NCI-H748 (cell line): ENCODE measurements around the gene TNNT1.
A peak's percentile ranks its signal among the peaks of the same experiment; 100 is the strongest.

Experiments
- DNase-seq: peaks from one replicate; lab custom pipeline; 2025; ENCODE audit not compliant: unreplicated experiment; lab: John Stamatoyannopoulos, UW

The TNNT1 gene

DNA sequence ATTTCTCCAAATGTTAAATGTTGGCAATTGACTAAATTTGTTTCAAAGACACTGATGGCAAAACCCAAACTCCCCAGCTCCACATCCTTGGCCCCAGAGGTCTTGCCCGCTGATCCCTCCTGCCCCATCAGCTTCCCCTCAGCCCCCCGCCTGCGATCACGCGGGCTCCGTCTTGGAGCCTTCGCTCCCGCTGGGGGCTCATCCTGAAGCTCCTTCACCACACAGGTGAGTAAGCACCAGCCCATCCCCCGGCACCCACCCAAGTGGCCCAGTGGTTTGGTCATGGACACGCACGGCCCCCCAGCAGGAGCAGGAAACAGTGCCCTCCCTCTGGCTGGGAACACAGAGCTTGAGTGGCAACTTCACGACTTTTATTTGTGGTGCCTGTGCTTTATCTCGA, 58.4 kb downstream of the TNNT1 start:
- DNase-seq, result no peak

DNA sequence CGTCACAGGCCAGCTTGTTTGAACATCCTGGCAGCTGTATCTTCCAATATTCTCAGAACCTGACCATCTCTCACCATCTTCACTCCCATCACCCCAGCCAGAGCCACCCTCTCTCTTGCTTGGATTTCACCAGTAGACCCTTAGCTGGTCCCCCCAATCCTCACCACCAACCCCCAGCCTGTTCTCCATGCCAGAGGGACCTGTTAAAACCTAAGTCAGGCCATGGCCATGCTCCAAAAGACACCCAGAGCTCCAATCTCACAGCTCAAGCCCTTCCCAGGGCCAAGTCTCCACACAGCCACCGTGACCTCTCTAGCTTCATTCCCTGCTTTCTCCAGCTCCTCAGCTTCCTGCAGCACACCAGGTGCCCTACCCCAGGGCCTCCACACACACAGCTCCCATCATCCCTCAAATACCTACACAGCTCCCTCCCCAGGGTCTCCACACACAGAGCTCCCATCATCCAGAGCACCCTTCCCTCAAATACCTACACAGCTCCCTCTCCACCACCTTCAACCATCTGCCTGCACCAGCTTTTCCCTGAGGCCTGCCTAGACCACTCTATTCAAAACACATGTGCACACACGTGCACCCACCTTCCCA, 59.6 kb downstream of the TNNT1 start:
- DNase-seq, result no peak

DNA sequence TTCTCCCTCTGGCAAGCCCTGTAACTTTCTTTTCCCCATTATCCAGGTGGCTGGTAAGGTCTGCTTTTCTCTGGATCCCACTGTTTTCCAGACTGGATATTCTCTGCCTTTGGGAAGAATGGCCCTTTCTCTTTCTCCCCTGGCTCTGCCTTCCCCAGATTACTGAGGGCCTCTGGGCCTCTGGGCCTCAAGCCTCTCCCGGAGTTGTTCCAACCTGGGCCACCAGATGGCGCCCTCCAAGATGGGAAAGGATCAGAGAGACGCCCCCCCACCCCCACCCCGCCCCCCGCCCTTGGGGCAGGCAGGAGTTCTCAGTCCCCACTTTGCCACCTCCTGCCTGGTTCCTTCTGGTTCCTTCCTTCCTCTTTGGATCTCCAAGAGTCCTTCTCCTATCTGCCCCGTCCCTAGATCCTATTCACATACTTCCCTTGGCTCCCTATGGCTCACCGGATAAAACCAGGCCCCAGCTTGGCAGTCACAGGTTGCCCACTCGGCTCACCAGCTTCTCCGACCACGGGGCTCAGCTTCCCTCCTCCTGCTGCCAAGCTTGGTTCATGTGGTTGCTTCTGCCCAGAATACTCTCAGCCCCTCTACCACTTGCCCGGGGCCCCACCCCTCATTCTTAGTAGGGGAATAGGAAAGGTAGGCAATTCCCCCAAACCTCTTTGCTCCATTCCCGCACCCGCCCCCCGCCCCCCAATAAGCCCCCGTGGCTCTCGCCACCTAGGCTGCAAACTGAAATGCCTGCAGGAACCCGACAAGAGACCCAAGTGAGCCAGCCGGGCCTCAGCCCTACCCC, 60.3 kb downstream of the TNNT1 start:
- DNase-seq, result peak; percentile 77

DNA sequence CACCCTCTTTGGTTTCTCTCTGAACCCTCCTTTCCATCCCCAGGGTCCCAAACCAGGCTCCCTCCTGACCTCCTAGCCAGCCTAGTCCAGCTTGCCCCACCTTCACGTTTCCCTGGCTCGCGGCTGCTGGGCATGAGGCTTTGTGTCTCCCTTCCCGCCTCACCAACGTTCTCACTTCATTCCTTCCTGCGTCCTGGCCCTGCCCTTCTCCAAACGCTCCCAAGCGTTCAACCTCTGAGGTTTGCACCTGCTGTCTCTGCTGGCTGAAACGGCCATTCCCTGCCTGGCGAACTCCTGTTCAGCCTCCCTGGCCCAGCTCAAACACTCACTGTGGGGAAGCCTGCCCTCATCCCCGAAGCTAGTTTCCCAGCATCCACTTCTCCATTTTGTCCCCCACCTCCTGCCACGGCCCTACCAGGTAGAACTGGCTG, 61.0 kb downstream of the TNNT1 start:
- peak; percentile 26 for DNase-seq

DNA sequence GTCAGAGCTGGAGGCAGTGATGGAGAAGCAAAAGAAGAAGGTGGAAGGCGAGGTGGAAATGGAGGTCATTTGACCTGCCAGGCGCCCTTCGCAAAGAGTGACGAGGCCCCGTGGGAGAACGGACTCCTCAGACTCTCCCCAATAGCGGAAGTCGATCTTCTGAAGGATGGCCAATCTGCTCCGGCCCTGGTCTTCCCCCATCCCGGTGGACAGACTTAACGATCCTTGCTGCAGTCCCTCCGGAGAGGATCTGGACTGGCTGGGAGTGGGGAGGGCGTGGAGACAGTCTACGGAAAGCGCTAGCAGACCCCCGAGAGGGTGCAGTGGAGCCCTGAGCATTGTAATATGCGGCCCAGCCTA, 61.5 kb downstream of the TNNT1 start:
- peak; percentile 49 for DNase-seq

DNA sequence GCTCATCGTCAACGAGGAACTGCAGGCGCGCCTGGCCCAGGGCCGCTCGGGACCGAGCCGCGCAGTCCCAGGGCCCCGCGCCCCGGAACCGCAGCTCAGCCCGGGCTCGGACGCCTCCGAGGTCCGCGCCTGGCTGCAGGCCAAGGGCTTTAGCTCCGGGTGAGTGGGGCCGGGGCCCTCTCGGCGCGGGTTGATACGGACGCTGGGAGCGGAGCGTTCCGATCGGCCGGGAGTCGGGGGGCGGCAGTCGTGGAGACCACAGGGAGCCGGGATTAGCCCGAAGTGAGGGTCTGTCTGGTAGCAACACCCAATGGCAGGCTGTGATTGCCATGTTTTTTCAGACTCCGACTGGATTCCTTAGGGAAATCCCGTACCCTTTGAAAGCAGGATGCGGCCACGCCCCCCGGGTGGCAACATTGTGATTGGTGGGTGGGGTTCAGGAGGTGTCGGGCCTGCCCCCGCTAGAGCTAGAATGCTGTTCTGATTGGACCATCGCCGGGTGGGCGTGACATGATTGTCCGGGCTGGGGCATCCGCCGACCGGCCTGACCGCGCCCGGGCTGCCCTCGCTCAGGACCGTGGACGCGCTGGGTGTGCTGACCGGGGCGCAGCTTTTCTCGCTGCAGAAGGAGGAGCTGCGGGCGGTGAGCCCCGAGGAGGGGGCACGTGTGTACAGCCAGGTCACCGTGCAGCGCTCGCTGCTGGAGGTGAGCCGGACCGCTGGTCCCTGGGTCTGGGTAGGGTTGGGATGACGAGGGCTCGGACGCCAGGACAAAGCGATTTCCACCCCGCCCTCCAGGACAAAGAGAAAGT, 62.1 kb downstream of the TNNT1 start:
- DNase-seq, result peak; percentile 98

DNA sequence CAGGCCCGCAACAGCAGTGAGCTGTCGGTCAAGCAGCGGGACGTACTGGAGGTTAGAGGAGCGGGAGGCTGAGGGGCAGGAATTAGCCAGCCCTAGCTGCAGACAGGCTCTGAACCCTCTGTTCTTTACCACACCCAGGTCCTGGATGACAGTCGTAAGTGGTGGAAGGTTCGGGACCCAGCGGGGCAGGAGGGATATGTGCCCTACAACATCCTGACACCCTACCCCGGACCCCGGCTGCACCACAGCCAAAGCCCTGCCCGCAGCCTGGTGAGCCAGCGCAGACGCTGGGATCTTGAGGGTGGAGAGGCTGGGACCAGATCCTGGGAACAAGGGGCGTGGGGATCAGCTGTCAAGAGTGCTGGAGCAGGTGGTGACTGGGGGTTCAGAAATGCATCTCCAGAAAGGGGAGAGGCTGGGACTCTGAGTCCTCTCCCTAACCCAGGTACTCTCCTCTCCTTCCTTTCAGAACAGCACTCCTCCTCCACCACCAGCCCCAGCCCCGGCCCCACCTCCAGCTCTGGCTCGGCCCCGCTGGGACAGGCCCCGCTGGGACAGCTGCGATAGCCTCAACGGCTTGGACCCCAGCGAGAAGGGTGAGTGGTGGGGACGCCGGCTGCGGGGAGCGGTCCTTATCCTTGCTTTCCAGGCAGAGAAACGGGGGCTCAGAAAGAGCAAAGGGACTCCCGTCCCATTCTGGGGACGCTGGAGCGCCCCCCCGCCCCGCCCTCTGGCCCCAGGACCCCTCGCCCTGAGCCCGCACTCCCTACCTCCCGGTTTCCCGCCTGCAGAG, 62.9 kb downstream of the TNNT1 start:
- no peak for DNase-seq

DNA sequence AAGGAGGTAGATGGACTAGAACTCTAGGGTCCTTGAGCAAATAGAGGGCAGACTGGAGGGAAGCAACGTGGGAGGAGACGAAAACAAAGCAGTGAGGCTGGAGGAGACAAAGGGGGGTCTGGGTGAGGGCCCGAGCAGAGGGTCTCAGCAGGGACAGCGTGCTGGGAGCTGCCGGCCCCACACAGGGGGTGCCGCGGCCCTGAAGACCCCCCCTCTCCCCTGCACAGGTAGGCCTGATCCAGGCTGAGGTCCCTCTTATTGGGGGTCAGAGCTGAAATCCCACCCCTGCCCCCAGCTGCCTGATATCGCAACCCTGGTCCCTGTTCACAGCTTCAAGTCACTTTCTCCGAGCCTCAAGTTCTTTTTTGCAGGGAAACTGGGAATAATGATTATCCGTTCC, 64.6 kb downstream of the TNNT1 start:
- DNase-seq, result no peak

DNA sequence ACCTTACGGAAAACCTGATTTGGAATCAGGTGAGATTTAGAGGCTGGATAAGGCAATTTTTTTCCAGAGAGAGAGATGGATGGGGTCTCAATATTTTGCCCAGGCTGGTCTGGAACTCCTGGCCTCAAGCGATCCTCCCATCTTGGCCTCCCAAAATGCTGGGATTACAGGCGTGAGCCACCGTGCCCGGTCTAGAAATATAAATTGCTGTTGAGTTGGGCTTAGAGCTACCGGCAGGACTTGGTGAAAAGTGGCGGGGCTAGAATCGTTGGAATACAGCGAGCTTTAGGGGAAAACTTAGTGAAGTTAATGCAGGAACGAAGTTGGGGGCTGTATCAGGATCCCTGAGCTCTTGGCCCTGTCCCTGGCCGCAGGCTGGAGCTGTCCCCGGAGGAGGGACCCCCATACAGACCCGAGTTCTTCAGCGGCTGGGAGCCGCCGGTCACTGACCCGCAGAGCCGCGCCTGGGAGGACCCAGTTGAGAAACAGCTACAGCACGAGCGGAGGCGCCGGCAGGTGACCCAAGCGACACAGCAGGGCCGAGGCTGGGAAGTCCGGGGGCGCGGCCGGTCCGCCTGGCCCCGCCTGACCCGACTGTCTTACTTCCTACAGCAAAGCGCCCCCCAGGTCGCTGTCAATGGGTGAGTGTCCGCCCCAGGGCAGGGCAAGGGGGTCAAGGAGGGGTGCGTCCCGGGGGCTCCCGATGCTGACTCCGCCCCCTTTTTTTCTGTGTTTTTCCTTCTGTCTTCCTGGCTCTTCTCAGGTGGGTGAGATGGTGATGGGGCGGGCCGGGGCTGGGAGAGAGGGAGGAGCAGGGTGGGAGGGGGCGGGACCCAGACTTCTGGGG, 65.8 kb downstream of the TNNT1 start:
- no peak for DNase-seq
